ENCODE measurements around the gene UNC13D. TPM values are rescaled to one million over a fixed set of nuclear protein-coding genes. Genes with fewer than 3 reads are reported as not detected.

The UNC13D gene
- total RNA-seq, 1 experiment from 2014 or later, result 20.2 TPM

DNA sequence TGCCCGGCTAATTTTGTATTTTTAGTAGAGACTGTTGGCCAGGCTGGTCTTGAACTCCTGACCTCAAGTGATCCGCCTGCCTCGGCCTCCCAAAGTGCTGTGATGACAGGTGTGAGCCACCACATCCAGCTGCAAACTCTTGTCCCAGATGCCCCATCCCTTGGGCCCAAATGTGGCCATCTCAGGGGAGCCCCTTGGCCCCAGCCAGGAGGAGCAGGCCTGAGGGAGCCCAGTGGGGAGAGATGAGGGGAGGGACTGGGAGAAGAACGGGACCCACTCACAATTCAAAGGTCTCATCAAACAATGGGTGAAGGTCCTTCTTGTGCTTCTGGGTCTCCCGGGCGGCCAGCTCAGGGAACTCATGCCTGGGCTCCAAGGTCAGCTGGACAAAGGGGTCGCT is 14.5 kb downstream of the UNC13D start:
- DNase-seq (ENCODE audit: low read depth, low spot score) (no peak), ATAC-seq (no peak)
- H3K9ac ChIP-seq (ENCODE audit: low read length), result no peak overlapping the region
- peaks cover 6 to 12% of the 10 kb centered on the region in 2 experiments; a peak in 2 of 4 replicates for H3K4me1 ChIP-seq (ENCODE audit: control insufficient read depth in 1 of 2, insufficient read depth in 2 of 2, low read length in 2 of 2)
- no peaks in the 10 kb centered on the region for H3K9me2 ChIP-seq (ENCODE audit: insufficient read depth)
- H3K79me2 ChIP-seq (ENCODE audit: insufficient read depth, low read length), result no peaks in the 10 kb centered on the region
- H3K27me3 ChIP-seq (ENCODE audit: insufficient read depth, low read length), result no peaks in the 10 kb centered on the region
- ChIA-PET POLR2A (interaction anchor here (0.7 to 1.2 kb wide), 3 partner anchors 10 to 190 kb away, joined by 3 to 7 read pairs (median 5); no protein-coding TSS in a partner anchor), CTCF (interaction anchor here (0.8 to 2.6 kb wide), 13 partner anchors 9 to 197 kb away, joined by 3 to 15 read pairs (median 3); partner anchors contain the start of genes GALK1, SMIM5 and TRIM47), RAD21 (ENCODE audit: low non-redundant PET in 1 of 2, low total read pairs in 2 of 2, uncharacterized antibody in 2 of 2, unreplicated experiment in 2 of 2) (interaction anchor here in 1 of 2 experiments (0.6 kb wide), 1 partner anchor 418 kb away, joined by 4 read pairs; no protein-coding TSS in a partner anchor)
- TF ChIP-seq CEBPB (IDR thresholded peaks at IDR 0.05; ENCODE audit: low read depth) (no peak), FOSL1 (IDR thresholded peaks at IDR 0.05; ENCODE audit: low read depth) (no peak), POLR2AphosphoS5 (IDR thresholded peaks at IDR 0.05; ENCODE audit: low read depth, low read length) (no peak), CBX3 (IDR thresholded peaks at IDR 0.05; ENCODE audit: low read depth) (no peak), ZNF274 (IDR thresholded peaks at IDR 0.05; ENCODE audit: low read depth, low read length) (no peak)
- TF ChIP-seq, protein P1, sequence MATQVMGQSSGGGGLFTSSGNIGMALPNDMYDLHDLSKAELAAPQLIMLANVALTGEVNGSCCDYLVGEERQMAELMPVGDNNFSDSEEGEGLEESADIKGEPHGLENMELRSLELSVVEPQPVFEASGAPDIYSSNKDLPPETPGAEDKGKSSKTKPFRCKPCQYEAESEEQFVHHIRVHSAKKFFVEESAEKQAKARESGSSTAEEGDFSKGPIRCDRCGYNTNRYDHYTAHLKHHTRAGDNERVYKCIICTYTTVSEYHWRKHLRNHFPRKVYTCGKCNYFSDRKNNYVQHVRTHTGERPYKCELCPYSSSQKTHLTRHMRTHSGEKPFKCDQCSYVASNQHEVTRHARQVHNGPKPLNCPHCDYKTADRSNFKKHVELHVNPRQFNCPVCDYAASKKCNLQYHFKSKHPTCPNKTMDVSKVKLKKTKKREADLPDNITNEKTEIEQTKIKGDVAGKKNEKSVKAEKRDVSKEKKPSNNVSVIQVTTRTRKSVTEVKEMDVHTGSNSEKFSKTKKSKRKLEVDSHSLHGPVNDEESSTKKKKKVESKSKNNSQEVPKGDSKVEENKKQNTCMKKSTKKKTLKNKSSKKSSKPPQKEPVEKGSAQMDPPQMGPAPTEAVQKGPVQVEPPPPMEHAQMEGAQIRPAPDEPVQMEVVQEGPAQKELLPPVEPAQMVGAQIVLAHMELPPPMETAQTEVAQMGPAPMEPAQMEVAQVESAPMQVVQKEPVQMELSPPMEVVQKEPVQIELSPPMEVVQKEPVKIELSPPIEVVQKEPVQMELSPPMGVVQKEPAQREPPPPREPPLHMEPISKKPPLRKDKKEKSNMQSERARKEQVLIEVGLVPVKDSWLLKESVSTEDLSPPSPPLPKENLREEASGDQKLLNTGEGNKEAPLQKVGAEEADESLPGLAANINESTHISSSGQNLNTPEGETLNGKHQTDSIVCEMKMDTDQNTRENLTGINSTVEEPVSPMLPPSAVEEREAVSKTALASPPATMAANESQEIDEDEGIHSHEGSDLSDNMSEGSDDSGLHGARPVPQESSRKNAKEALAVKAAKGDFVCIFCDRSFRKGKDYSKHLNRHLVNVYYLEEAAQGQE (IDR thresholded peaks at IDR 0.05; ENCODE audit: low read depth), result no peak
- H3K9me3 ChIP-seq (ENCODE audit: control insufficient read depth in 1 of 2, insufficient read depth in 1 of 2, low read depth in 1 of 2, low read length in 2 of 2), result no peaks in the 10 kb centered on the region
- H4K20me1 ChIP-seq (ENCODE audit: insufficient read depth), result no peaks in the 10 kb centered on the region
- no TSS peak for BruUV-seq (replicated peaks)
- peaks cover 0 to 3% of the 10 kb centered on the region in 2 experiments; a peak in 1 of 4 replicates for H3K36me3 ChIP-seq (ENCODE audit: control insufficient read depth in 1 of 2, insufficient read depth in 2 of 2, low read length in 2 of 2)
- no peak overlapping the region for H3K27ac ChIP-seq (ENCODE audit: low read depth, low read length)
- H3K4me2 ChIP-seq (ENCODE audit: low read length), result no peak overlapping the region
- no peak overlapping the region for H2AFZ ChIP-seq (ENCODE audit: low read depth, low read length, poor library complexity, severe bottlenecking)
- no peak overlapping the region for H3K4me3 ChIP-seq (replicated peaks in 1 of 2; ENCODE audit: low read depth in 1 of 2, low read length in 2 of 2)
- intact Hi-C loops (cut with micrococcal nuclease), result no loop called here
